GM21825 (cell line): ENCODE results near the gene SMPX.
A peak's percentile ranks its signal among the peaks of the same experiment; 100 is the strongest.
"Not testable (repeated sequence)": the region's sequence is repeated elsewhere in the genome, so short reads cannot be mapped to it uniquely, and the experiment has no call there.

Experiments
- ATAC-seq: cut with Tn5 transposase; IDR thresholded peaks from one replicate; pipeline ENCODE4 v1.9.1; 2021; ENCODE audit warnings: mild to moderate bottlenecking, moderate library complexity; ENCODE audit not compliant: unreplicated experiment

Gene SMPX

DNA sequence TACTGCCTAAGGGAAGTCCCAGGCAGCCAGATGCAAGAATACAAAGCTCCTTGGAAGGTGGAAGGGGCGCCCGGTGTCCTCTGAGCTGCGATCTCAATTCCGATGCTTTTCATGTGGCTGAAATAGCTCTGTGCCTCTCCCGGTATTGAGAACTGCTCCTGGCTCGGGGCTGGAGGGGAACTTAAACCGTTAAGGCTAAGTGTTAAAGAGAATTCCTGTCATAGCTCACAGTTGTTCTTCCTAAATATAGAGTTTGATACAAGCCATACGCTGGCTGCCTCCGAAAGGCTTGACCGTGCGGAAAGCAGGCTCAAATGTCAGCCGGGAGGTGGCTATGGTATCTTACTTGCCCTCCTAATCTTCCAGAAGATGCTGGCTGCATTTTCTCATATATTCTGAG lies at the start of gene SMPX:
SMPX (minus strand) TSS at position 157 of the 400 bp plus-strand sequence. CDS start 3,826 bp downstream, outside the sequence.
- no peak for ATAC-seq

GRCh38 chrX:21806691-21807090 lies 48.8 kb upstream of the SMPX start:
- no peak for ATAC-seq

GRCh38 chrX:21802839-21803238 lies 44.9 kb upstream of the SMPX start:
- no peak for ATAC-seq

GRCh38 chrX:21802054-21802670 lies 44.2 kb upstream of the SMPX start:
- no peak for ATAC-seq

GRCh38 chrX:21800344-21800770 lies 42.4 kb upstream of the SMPX start:
- peak; percentile 60 for ATAC-seq

DNA sequence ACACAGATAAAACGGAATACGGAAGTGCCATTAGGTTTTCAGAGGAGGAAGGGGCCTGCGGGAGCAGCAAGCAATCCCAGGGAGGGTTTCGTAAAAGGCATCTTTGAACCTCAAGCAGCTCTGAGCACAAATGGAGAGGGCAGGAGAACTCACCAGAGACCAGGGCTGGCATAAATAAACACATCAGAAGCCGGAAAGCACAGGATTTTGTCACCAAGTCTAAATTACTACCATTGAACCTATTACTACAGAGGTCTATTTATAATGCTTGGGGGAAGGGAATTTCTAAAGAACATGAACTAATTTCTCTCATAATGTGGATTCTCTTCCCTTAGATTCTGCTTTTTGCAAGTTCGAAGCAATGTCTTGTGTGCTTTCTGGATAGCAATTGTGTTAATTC lies 41.9 kb upstream of the SMPX start:
- ATAC-seq: no peak

- ATAC-seq: no peak
Measured at GRCh38 chrX:21798677-21799219, 40.8 kb upstream of the SMPX start.

DNA sequence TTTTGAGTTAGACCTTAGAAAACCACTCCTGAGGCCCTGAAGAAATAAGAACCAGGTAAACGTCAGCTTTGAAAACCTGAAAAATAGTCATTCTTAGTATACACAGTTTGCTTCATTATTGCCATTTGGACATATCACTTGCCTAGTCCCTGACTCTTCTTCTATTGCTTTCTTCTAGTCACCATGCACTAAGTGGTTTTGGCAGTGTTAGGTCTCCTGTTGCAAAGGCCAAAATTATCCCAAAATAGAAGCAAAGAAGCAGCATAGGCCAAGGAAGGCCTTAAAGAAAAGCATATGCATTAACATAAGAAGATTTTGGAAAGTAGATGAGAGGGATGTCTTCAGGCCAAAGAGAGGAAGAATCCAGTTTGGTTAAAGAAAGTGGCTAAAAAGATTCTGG lies 24.1 kb upstream of the SMPX start:
- no peak for ATAC-seq

DNA sequence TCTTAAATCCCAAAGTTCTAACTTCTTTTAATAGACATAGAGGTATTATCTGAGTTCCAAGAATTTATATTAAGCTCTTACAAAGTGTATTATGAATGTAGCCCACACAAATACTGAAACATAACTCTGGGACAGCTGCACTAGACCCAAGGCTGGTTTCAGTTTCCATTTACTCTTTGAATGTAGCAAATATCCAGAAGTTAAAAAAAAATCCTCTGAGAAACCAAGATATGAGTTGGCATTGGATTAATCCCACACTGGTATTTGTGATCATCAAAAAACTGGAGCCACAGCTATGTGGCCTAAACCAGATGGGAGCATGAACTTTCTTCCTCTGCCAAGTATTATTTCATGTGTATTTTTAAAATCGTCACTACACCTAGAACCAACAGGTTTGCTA lies 23.6 kb upstream of the SMPX start:
- peak; percentile 78 for ATAC-seq

DNA sequence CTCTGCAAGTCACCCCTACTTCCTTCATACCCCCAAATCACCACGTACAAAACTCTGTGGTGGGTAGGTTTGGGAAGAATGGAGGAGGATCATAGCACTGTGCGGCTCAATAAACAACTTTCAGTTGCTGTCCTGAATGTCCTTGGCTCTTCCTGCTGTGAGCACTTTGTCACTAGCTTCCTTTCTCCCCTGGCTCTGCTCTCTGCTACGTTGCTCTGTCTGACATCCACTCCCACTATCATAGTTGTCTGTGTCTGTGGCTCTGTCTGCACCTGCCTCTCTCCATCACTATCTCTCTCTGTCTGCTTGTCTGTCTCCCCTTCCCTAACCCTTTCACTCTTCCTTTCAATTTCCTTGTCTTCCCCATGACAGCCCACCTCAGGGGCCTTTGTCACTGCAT lies 21.2 kb upstream of the SMPX start:
- ATAC-seq: no peak

DNA sequence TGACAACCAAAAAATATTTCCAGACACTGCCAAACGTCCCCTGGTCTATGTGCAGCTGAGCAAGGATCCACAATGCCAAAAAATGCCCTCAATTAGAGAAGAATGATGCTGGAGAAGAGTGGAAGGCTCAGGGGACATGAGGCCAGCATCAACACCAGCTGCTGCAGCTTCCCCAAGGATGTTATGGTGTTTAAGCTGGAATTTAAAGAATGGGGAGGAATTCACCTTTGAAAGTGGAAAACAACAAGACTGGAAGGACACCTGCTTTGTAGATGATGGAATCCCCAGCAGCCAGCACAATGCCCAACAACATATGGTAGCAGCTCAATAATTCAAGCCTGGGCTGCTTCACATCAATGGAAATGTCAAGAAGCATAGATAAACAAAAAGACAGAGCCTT lies 20.3 kb upstream of the SMPX start:
- ATAC-seq: no peak

GRCh38 chrX:21775128-21775527 lies 17.2 kb upstream of the SMPX start:
- not testable (repeated sequence) for ATAC-seq

DNA sequence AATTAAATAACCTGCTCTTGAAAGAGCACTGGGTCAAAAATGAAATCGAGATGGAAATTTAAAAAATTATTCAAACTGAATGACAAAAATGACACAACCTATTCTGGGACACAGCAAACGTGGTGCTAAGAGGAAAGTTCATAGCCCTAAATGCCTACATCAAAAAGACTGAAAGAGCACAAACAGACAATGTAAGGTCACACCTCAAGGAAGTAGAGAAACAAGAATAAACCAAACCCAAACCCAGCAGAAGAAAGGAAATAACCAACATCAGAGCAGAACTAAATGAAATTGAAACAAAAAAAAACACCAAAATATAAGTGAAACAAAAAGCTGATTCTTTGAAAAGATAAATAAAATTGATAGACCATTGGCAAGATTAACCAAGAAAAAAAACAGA lies 15.1 kb upstream of the SMPX start:
- ATAC-seq: not testable (repeated sequence)

GRCh38 chrX:21770631-21771321 lies 12.9 kb upstream of the SMPX start:
- no peak for ATAC-seq

GRCh38 chrX:21766101-21766500 lies 8.2 kb upstream of the SMPX start:
- ATAC-seq: no peak

DNA sequence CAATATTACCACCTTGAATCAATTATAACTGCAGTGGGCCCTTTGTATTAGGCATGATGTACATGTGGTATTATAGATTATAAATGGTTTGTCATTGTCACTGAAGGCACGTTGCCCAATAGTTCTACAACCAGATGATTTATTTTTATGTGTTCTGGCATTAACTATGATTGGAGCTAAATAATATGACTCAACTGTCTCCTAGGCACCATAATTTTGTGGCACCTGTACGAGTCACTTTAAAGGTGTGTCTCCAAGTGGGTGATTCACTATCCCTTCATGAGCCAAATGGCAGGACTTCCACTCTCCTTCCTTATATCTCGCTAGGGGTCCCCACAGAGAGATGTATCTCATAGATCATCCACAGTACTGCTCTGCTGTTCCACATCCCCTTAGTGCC lies 6.1 kb upstream of the SMPX start:
- ATAC-seq: no peak

- ATAC-seq: no peak
Measured at GRCh38 chrX:21758488-21758887, 572 bp upstream of the SMPX start.

GRCh38 chrX:21756785-21757529 lies 959 bp downstream of the SMPX start:
- no peak for ATAC-seq

GRCh38 chrX:21749924-21750323 lies 8.0 kb downstream of the SMPX start:
- no peak for ATAC-seq

DNA sequence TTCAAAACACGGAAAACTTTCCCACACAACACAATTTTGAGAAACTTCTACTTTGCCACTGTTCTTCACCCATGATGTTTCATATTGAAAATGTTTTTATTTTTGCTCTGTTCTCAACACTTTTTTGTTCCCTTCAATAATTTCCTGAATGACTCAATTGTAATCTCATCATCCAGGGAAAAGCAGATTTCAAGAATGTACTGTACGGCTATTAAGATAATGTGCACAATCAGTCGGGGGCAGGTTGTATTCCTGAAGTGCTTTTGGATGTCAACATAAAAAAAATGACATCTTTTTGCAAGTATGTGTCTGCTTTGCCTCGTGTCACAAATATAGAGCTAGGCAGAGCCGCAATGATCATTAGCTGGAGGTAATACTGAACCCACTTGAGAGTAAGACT lies 9.7 kb downstream of the SMPX start:
- ATAC-seq: no peak

GRCh38 chrX:21747558-21747957 lies 10.4 kb downstream of the SMPX start:
- no peak for ATAC-seq

- ATAC-seq: peak; percentile 64
Measured at GRCh38 chrX:21745756-21746155, 12.2 kb downstream of the SMPX start.
